ENCODE measurements around the gene CYP27A1.
"Not testable (repeated sequence)": the region's sequence is repeated elsewhere in the genome, so short reads cannot be mapped to it uniquely, and the experiment has no call there.

The CYP27A1 gene

GRCh38 chr2:218832520-218832919, 50.6 kb downstream of the CYP27A1 start:
- DNase-seq, result no peak

- DNase-seq, result no peak
Observed at GRCh38 chr2:218833023-218833609, 51.2 kb downstream of the CYP27A1 start.

GRCh38 chr2:218834685-218835084, 52.7 kb downstream of the CYP27A1 start:
- DNase-seq, result no peak

GRCh38 chr2:218837495-218837894, 55.5 kb downstream of the CYP27A1 start:
- DNase-seq, result no peak

GRCh38 chr2:218839430-218839829, 57.5 kb downstream of the CYP27A1 start:
- DNase-seq, result no peak

GRCh38 chr2:218839888-218840287, 57.9 kb downstream of the CYP27A1 start:
- DNase-seq, result no peak

GRCh38 chr2:218844334-218844733, 62.4 kb downstream of the CYP27A1 start:
- DNase-seq, result not testable (repeated sequence)

- not testable (repeated sequence) for DNase-seq
Observed at GRCh38 chr2:218846963-218847362, 65.0 kb downstream of the CYP27A1 start.

- DNase-seq, result no peak
Observed at GRCh38 chr2:218849721-218850120, 67.8 kb downstream of the CYP27A1 start.

- no peak for DNase-seq
Observed at GRCh38 chr2:218850796-218851195, 68.8 kb downstream of the CYP27A1 start.

- DNase-seq, result no peak
Observed at GRCh38 chr2:218851286-218851685, 69.3 kb downstream of the CYP27A1 start.

- no peak for DNase-seq
Observed at GRCh38 chr2:218852911-218853667, 71.1 kb downstream of the CYP27A1 start.

- DNase-seq, result no peak
Observed at GRCh38 chr2:218853766-218854165, 71.8 kb downstream of the CYP27A1 start.

GRCh38 chr2:218854860-218855259, 72.9 kb downstream of the CYP27A1 start:
- DNase-seq, result no peak

- no peak for DNase-seq
Observed at GRCh38 chr2:218855305-218856166, 73.6 kb downstream of the CYP27A1 start.

- no peak for DNase-seq
Observed at GRCh38 chr2:218856167-218856895, 74.4 kb downstream of the CYP27A1 start.

GRCh38 chr2:218856896-218857243, 74.9 kb downstream of the CYP27A1 start:
- no peak for DNase-seq

- no peak for DNase-seq
Observed at GRCh38 chr2:218857371-218858137, 75.6 kb downstream of the CYP27A1 start.

- DNase-seq, result no peak
Observed at GRCh38 chr2:218858138-218858445, 76.1 kb downstream of the CYP27A1 start.

GRCh38 chr2:218858671-218859555, 77.0 kb downstream of the CYP27A1 start:
- DNase-seq, result no peak

- no peak for DNase-seq
Observed at GRCh38 chr2:218859556-218859987, 77.6 kb downstream of the CYP27A1 start, which contains the start of gene WNT6. TSS of gene WNT6 (plus strand) at chr2:218859805. CDS start at chr2:218860038, 233 bp downstream.

Data from cerebellar nuclear complex (tissue), 1 donor.